ENCODE measurements around the gene THRSP.

DNA sequence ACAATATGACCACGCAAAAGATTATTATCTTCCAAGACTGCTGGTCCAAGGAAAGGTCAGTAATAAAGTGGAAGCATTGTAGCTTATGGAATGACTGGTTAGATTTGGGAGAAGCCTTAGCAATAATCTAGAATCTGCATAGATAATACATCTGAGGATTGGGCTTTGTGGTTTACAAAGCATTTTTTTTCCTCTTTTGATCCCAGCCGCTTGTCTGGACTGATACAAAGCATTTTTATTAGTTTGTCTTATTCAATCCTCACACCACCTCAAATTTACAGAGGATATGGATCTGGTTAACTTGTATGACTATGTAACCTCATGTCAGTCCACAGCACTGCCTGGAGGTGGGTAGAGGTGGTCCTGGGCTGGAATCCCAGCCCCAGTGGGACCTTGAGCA, 990 bp upstream of the THRSP start:
- TF ChIP-seq POLR2A (IDR thresholded peaks at IDR 0.05; ENCODE audit: low read depth, low read length), result no peak
- TF ChIP-seq POLR2AphosphoS5 (IDR thresholded peaks at IDR 0.05; ENCODE audit: low read depth, low read length), result no peak
- no peak for TF ChIP-seq SPI1 (IDR thresholded peaks at IDR 0.05; ENCODE audit: low read depth, low read length)
- TF ChIP-seq TAF1 (IDR thresholded peaks at IDR 0.05; ENCODE audit: low read depth, low read length), result no peak
- no peak for TF ChIP-seq POU2F2 (IDR thresholded peaks at IDR 0.05; ENCODE audit: low read depth, low read length)
- TF ChIP-seq PAX5 (IDR thresholded peaks at IDR 0.05; ENCODE audit: insufficient read depth, low read length, severe bottlenecking), result no peak
